NCI-H2171 treated with DMSO at 0.1 percent for 48 hours (cell line): ENCODE measurements around the gene EAPP.
"Not testable (repeated sequence)": the region's sequence is repeated elsewhere in the genome, so short reads cannot be mapped to it uniquely, and the experiment has no call there.

Experiments used
- DNase-seq: peaks from one replicate; lab custom pipeline; 2025; lab: John Stamatoyannopoulos, UW

The EAPP gene

GRCh38 chr14:34538096-34538495 is 1.4 kb downstream of the EAPP start:
- DNase-seq = not testable (repeated sequence)

GRCh38 chr14:34537677-34538009 is 1.9 kb downstream of the EAPP start:
- no peak for DNase-seq

GRCh38 chr14:34536951-34537676 is 2.4 kb downstream of the EAPP start:
- no peak for DNase-seq

- DNase-seq = no peak
Observed at GRCh38 chr14:34527591-34527990, 11.9 kb downstream of the EAPP start.

GRCh38 chr14:34524216-34524615 is 15.3 kb downstream of the EAPP start:
- DNase-seq = not testable (repeated sequence)

GRCh38 chr14:34522496-34522895 is 17.0 kb downstream of the EAPP start:
- DNase-seq = no peak

GRCh38 chr14:34521071-34521470 is 18.4 kb downstream of the EAPP start:
- not testable (repeated sequence) for DNase-seq

GRCh38 chr14:34520304-34520970 is 19.1 kb downstream of the EAPP start:
- not testable (repeated sequence) for DNase-seq

GRCh38 chr14:34507884-34508283 is 31.6 kb downstream of the EAPP start:
- DNase-seq = no peak

- DNase-seq = no peak
Observed at GRCh38 chr14:34507459-34507858, 32.0 kb downstream of the EAPP start.

GRCh38 chr14:34505124-34505491 is 34.4 kb downstream of the EAPP start:
- not testable (repeated sequence) for DNase-seq

- not testable (repeated sequence) for DNase-seq
Observed at GRCh38 chr14:34504027-34504426, 35.5 kb downstream of the EAPP start.

- no peak for DNase-seq
Observed at GRCh38 chr14:34502545-34503225, 36.8 kb downstream of the EAPP start.

- DNase-seq = no peak
Observed at GRCh38 chr14:34502001-34502400, 37.5 kb downstream of the EAPP start.

- DNase-seq = no peak
Observed at GRCh38 chr14:34501004-34501580, 38.4 kb downstream of the EAPP start.

- peak; percentile 43 for DNase-seq
Observed at GRCh38 chr14:34498684-34499412, 40.7 kb downstream of the EAPP start.

- no peak for DNase-seq
Observed at GRCh38 chr14:34496679-34497513, 42.6 kb downstream of the EAPP start.

GRCh38 chr14:34496007-34496678 is 43.4 kb downstream of the EAPP start:
- no peak for DNase-seq

- no peak for DNase-seq
Observed at GRCh38 chr14:34489324-34489723, 50.2 kb downstream of the EAPP start.

GRCh38 chr14:34488528-34488927 is 51.0 kb downstream of the EAPP start:
- DNase-seq = no peak

- DNase-seq = no peak
Observed at GRCh38 chr14:34484726-34485125, 54.8 kb downstream of the EAPP start.
